ENCODE measurements around the gene SCRN1.

The SCRN1 gene

GRCh38 chr7:29989257-29989995, at the start of gene SCRN1:
Gene SCRN1 (minus strand): TSS chr7:29989801. CDS start chr7:29969067, 20,734 bp downstream.
- no peak for DNase-seq (ENCODE audit: low read depth in 2 of 2)

GRCh38 chr7:30038196-30038980, 48.8 kb upstream of the SCRN1 start:
- DNase-seq (ENCODE audit: low read depth in 2 of 2) = no peak

GRCh38 chr7:30036220-30036619, 46.6 kb upstream of the SCRN1 start:
- no peak for DNase-seq (ENCODE audit: low read depth in 2 of 2)

- DNase-seq (ENCODE audit: low read depth in 2 of 2) = no peak
These were observed 44.9 kb upstream of the SCRN1 start for GRCh38 chr7:30034501-30034900.

- no peak for DNase-seq (ENCODE audit: low read depth in 2 of 2)
These were observed 42.9 kb upstream of the SCRN1 start for GRCh38 chr7:30032310-30033125.

GRCh38 chr7:30029696-30030095, 40.1 kb upstream of the SCRN1 start:
- DNase-seq (ENCODE audit: low read depth in 2 of 2) = no peak

- DNase-seq (ENCODE audit: low read depth in 2 of 2) = peak in 1 of 2 donors; percentile 15
These were observed 39.4 kb upstream of the SCRN1 start for GRCh38 chr7:30028749-30029635.

- DNase-seq (ENCODE audit: low read depth in 2 of 2) = peak; percentile 82 to 84
These were observed 38.7 kb upstream of the SCRN1 start, which contains the start of gene PLEKHA8 for GRCh38 chr7:30028216-30028748. Gene PLEKHA8 (plus strand): TSS chr7:30028412. CDS start chr7:30028763, 351 bp downstream.

GRCh38 chr7:30027740-30028215, 38.2 kb upstream of the SCRN1 start:
- no peak for DNase-seq (ENCODE audit: low read depth in 2 of 2)

GRCh38 chr7:30027065-30027456, 37.5 kb upstream of the SCRN1 start:
- no peak for DNase-seq (ENCODE audit: low read depth in 2 of 2)

- DNase-seq (ENCODE audit: low read depth in 2 of 2) = peak; percentile 72 to 84
These were observed 36.8 kb upstream of the SCRN1 start, which contains the start of gene FKBP14 for GRCh38 chr7:30026229-30027064. Gene FKBP14 (minus strand): TSS chr7:30026702. CDS start chr7:30026508, 194 bp downstream.

GRCh38 chr7:30023524-30023923, 33.9 kb upstream of the SCRN1 start:
- DNase-seq (ENCODE audit: low read depth in 2 of 2) = no peak

- DNase-seq (ENCODE audit: low read depth in 2 of 2) = no peak
These were observed 33.4 kb upstream of the SCRN1 start for GRCh38 chr7:30022991-30023390.

- DNase-seq (ENCODE audit: low read depth in 2 of 2) = no peak
These were observed 30.9 kb upstream of the SCRN1 start for GRCh38 chr7:30020535-30020934.

GRCh38 chr7:30019960-30020359, 30.4 kb upstream of the SCRN1 start:
- no peak for DNase-seq (ENCODE audit: low read depth in 2 of 2)

GRCh38 chr7:30019387-30019786, 29.8 kb upstream of the SCRN1 start:
- no peak for DNase-seq (ENCODE audit: low read depth in 2 of 2)

- no peak for DNase-seq (ENCODE audit: low read depth in 2 of 2)
These were observed 28.9 kb upstream of the SCRN1 start for GRCh38 chr7:30018451-30018850.

GRCh38 chr7:30012757-30013156, 23.2 kb upstream of the SCRN1 start:
- no peak for DNase-seq (ENCODE audit: low read depth in 2 of 2)

- no peak for DNase-seq (ENCODE audit: low read depth in 2 of 2)
These were observed 20.4 kb upstream of the SCRN1 start for GRCh38 chr7:30010021-30010420.

- DNase-seq (ENCODE audit: low read depth in 2 of 2) = no peak
These were observed 15.9 kb upstream of the SCRN1 start for GRCh38 chr7:30005464-30005863.
